Measurements from ENCODE around the gene TPMT. TPM values are rescaled to one million over a fixed set of nuclear protein-coding genes. Genes with fewer than 3 reads are reported as not detected.

Gene TPMT
- total RNA-seq, 4 donors from 2014 or later, result 5.9 to 9.5 (median 7.9) TPM

DNA sequence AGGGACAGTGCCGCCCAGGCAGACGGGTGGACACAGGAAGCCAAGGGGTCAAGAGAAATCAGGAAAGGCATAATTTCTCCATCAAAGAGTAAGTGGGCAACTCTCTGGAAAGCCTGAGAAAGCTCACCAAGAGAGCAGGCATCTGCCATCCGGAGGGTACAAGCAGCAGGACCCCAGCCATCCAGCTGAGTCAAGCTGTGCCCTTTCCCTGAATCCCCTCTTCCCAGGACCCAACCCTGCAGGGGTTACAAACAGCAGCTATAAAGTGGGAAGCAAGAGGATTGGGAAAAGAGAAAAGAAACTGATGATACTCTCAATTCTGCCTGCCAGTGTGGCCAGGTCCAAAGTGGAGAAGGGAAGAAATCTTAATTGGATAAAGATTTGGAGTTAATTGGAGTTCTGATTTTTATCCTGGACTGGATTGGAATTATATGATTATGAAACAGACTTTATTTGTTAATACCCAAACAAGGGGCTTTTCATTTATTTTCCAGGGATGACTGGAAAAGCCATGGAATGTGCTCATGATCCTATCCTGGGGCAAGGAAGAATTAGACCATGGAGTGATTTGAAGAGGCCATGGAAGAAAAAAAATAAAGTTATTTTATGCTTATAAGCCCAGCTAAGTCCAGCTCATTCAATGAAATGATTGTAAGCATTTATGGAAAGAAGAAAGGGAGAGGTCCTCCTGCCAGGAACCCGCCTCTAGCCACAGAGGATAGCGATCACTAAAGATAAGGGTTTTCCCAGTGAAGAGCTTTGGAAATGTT is 67.3 kb downstream of the TPMT start:
- intact Hi-C loops (cut with DNase I; ENCODE audit: low total_unique reads), result no loop called here
- H3K4me1 ChIP-seq, result no peaks in the 10 kb centered on the region
- in situ Hi-C loops (cut with MboI; ENCODE audit: low sequenced_read_pairs in 4 of 4), result no loop called here
- H3K36me3 ChIP-seq, result no peaks in the 10 kb centered on the region
- H3K4me3 ChIP-seq, result no peak overlapping the region
- no peaks in the 10 kb centered on the region for H3K27me3 ChIP-seq
- H3K27ac ChIP-seq, result no peak overlapping the region
- DNase-seq (no peak), ATAC-seq (no peak)
- H3K9me3 ChIP-seq, result no peaks in the 10 kb centered on the region
- TF ChIP-seq POLR2A (IDR thresholded peaks at IDR 0.05), result no peak
- TF ChIP-seq, protein P1, sequence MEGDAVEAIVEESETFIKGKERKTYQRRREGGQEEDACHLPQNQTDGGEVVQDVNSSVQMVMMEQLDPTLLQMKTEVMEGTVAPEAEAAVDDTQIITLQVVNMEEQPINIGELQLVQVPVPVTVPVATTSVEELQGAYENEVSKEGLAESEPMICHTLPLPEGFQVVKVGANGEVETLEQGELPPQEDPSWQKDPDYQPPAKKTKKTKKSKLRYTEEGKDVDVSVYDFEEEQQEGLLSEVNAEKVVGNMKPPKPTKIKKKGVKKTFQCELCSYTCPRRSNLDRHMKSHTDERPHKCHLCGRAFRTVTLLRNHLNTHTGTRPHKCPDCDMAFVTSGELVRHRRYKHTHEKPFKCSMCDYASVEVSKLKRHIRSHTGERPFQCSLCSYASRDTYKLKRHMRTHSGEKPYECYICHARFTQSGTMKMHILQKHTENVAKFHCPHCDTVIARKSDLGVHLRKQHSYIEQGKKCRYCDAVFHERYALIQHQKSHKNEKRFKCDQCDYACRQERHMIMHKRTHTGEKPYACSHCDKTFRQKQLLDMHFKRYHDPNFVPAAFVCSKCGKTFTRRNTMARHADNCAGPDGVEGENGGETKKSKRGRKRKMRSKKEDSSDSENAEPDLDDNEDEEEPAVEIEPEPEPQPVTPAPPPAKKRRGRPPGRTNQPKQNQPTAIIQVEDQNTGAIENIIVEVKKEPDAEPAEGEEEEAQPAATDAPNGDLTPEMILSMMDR (IDR thresholded peaks at IDR 0.05 in 4 of 5, conservative IDR thresholded peaks at IDR 0.05 in 1 of 5), result no peak

DNA sequence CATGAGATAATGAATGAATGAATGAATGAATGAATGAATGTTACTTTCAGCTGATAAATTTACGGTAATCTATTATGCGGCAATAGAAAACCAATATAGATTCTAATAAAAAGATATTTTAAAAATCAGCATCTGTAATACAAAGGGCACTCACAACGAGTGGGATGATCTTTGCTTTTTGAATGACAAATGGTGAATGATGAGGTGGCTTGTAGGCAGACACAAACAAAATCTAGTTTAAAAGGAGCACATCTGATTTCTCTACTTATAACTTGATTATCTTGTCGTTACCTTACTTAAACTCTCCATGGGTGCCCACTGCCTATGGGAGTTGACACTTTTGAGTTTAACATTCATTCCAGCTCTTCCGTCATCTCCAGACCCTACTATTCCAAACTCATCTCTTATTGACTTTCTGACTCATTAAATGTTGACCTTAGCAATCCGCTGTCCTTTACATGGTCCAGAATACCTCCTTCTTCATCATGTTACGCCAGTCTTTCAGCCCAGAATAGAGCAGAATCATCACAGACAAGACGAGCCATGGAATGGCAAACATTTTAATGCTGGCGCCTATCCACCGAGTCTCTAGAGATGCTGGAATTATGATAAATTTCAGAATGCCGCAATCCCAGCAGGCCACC is 73.7 kb downstream of the TPMT start:
- in situ Hi-C loops (cut with MboI; ENCODE audit: low sequenced_read_pairs in 4 of 4) (no loop called here), intact Hi-C loops (cut with DNase I; ENCODE audit: low total_unique reads) (no loop called here)
- Histone ChIP-seq H3K27me3 (no peaks in the 10 kb centered on the region), H3K4me1 (no peaks in the 10 kb centered on the region), H3K4me3 (no peak overlapping the region), H3K36me3 (no peaks in the 10 kb centered on the region), H3K9me3 (no peaks in the 10 kb centered on the region), H3K27ac (no peak overlapping the region)
- DNase-seq (no peak), ATAC-seq (no peak)
- TF ChIP-seq POLR2A (IDR thresholded peaks at IDR 0.05), result no peak
- TF ChIP-seq, protein P1 (IDR thresholded peaks at IDR 0.05 in 4 of 5, conservative IDR thresholded peaks at IDR 0.05 in 1 of 5), result no peak

DNA sequence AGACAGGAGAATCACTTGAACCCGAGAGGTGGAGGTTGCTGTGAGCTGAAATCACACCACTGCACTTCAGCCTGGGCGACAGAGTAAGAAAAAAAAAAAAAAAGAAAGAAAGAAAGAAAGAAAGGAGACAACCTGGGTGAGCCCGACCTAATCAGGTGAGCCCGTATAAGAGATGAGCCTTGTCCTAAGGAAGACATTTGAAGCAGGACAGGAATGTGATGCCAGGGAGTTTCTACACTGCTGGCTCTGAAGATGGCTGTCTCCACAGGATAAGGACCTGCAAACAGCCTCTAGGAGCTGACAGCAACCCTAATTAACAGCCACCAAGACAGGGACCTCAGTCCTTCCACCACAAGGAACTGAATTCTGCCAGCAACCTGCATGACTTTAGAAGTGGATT is 74.3 kb downstream of the TPMT start:
- no peak overlapping the region for H3K4me3 ChIP-seq
- in situ Hi-C loops (cut with MboI; ENCODE audit: low sequenced_read_pairs in 4 of 4), result no loop called here
- H3K9me3 ChIP-seq, result no peaks in the 10 kb centered on the region
- H3K27ac ChIP-seq, result no peak overlapping the region
- no peak for ATAC-seq
- H3K27me3 ChIP-seq, result no peaks in the 10 kb centered on the region
- intact Hi-C loops (cut with DNase I; ENCODE audit: low total_unique reads), result no loop called here
- TF ChIP-seq, protein P1 (IDR thresholded peaks at IDR 0.05 in 4 of 5, conservative IDR thresholded peaks at IDR 0.05 in 1 of 5), result no peak
- no peak for TF ChIP-seq POLR2A (IDR thresholded peaks at IDR 0.05)
- H3K4me1 ChIP-seq, result no peaks in the 10 kb centered on the region
- DNase-seq, result no peak
- no peaks in the 10 kb centered on the region for H3K36me3 ChIP-seq

DNA sequence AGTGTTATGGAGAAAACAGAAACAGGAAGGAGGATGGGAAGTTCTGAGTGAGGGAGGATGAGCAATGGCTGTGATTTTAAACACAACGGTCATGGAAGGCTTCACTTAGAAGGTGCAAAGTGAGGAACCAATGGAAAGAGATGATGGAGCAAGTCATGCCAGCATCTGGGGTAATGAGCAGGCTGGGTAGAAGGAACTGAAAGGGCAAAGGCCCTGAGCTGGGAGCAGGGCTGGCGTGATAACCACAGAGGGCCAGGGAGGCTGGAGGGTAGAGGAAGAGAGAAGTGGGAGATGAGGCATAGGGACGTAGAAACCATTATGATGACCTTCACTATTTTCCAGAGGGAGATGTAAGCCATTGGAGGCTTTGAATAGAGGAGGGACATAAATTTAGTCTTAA is 76.0 kb downstream of the TPMT start:
- TF ChIP-seq POLR2A (IDR thresholded peaks at IDR 0.05), result no peak
- TF ChIP-seq, protein P1 (IDR thresholded peaks at IDR 0.05 in 4 of 5, conservative IDR thresholded peaks at IDR 0.05 in 1 of 5), result no peak
- Histone ChIP-seq H3K9me3 (no peaks in the 10 kb centered on the region), H3K27ac (no peak overlapping the region), H3K27me3 (no peaks in the 10 kb centered on the region), H3K4me3 (no peak overlapping the region), H3K36me3 (no peaks in the 10 kb centered on the region), H3K4me1 (no peaks in the 10 kb centered on the region)
- intact Hi-C loops (cut with DNase I; ENCODE audit: low total_unique reads) (no loop called here), in situ Hi-C loops (cut with MboI; ENCODE audit: low sequenced_read_pairs in 4 of 4) (no loop called here)
- ATAC-seq (no peak), DNase-seq (no peak)

Other genes with a start within 250 kb of the TPMT start
- gene KIF13A, start 167.4 kb downstream of the TPMT start, total RNA-seq, result 10 to 100 TPM; 47.4 to 72.9 (median 63.8) TPM
- gene NHLRC1, start 32.4 kb downstream of the TPMT start, total RNA-seq, result 1 to 10 TPM in 3 of 4 donors, under 1 TPM in 1; 0.56 to 1.9 (median 1.4) TPM
- 10 to 100 TPM; 14.5 to 29.9 (median 26.0) TPM for gene KDM1B, start 345 bp upstream of the TPMT start, total RNA-seq
- 100 to 1,000 TPM in 2 of 4 donors, 10 to 100 TPM in 2; 60.5 to 134 (median 105) TPM for gene DEK, start 109.5 kb upstream of the TPMT start, total RNA-seq
- 10 to 100 TPM in 3 of 4 donors, 1 to 10 TPM in 1; 8.4 to 47.0 (median 31.9) TPM for gene RNF144B, start 232.3 kb upstream of the TPMT start, total RNA-seq